HG03060 (cell line): Measurements from ENCODE around the gene CLEC3B.
"Not testable (repeated sequence)": the region's sequence is repeated elsewhere in the genome, so short reads cannot be mapped to it uniquely, and the experiment has no call there.

ENCODE experiments used
- ATAC-seq: cut with Tn5 transposase; IDR thresholded peaks from one replicate; pipeline ENCODE4 v1.9.1; 2021; ENCODE audit warnings: low read depth, moderate number of reproducible peaks; ENCODE audit not compliant: unreplicated experiment

Gene CLEC3B, protein sequence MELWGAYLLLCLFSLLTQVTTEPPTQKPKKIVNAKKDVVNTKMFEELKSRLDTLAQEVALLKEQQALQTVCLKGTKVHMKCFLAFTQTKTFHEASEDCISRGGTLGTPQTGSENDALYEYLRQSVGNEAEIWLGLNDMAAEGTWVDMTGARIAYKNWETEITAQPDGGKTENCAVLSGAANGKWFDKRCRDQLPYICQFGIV

DNA sequence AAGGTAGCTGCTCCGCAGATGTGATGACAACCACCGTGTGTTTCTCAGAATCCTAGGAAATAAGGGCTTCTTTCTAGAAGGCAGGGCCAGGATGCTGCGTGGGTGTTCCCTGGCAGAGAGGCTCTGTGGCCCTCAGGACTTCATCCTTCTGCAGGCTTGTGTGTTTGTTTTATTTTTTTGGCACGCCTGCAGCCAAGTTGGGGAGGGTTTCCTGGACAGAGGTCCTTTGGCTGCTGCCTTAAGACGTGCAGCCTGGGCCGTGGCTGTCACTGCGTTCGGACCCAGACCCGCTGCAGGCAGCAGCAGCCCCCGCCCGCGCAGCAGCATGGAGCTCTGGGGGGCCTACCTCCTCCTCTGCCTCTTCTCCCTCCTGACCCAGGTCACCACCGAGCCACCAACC lies at the start of gene CLEC3B:
Gene CLEC3B (plus strand): TSS at position 266 of the 400 bp plus-strand sequence. CDS start 60 bp downstream, at position 326.
- no peak for ATAC-seq

DNA sequence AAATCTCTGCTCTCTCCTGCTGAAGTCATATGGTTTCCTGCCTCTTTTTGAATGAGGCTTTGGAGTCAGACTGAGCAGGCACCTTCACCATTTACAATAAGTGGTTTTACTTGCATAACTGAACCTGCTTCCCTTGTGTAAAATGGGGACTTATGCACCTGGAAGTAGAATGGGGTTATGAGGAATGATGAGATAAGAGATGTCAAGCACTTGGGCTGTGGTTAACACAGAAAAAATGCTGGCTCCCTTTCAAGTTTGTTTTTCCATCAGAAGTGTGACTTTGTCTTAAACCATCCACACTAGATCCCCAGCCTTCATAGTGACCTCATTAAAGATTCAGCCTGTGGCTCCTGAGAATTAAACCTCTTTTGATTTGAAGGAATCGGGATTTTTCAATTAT lies 44.9 kb upstream of the CLEC3B start:
- ATAC-seq: no peak

DNA sequence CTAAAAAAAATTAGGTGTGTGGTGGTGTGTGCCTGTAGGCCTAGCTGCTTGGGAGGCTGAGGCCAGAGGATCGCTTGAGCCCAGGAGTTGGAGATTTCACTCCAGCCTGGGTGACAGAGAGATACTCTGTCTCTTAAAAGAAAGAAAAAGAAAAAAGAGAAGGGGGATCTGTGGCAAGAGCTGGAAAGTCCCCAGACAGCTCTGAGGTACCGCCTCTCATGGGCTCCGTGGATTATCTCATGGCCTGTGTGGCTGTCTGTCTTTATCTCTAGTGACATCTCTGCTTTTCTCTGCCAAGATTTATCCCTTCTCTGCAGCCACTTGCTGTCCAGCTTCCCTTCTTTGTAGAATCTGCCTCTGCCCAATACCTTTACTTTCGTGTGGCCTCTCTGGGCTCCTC lies 44.4 kb upstream of the CLEC3B start:
- ATAC-seq: no peak

DNA sequence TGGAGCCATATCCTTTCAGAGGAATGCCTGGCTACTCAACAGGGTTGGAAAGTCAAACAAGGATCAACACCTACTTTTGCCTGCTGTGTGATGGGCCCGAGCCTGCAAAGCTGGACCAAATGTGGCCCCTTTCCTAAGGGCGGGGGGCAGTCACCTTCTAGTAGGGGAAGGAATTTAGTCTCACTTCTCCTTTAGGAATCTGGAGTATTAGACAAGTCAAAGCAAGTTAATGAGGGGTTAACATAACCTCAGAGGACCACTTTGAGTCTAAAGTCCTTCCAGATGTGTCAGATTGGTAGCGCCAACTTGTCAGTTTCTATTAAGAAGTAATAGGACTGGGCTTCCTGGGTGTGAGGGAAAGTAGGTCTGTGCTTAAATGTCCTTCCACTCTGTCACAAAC lies 43.3 kb upstream of the CLEC3B start:
- ATAC-seq: no peak

DNA sequence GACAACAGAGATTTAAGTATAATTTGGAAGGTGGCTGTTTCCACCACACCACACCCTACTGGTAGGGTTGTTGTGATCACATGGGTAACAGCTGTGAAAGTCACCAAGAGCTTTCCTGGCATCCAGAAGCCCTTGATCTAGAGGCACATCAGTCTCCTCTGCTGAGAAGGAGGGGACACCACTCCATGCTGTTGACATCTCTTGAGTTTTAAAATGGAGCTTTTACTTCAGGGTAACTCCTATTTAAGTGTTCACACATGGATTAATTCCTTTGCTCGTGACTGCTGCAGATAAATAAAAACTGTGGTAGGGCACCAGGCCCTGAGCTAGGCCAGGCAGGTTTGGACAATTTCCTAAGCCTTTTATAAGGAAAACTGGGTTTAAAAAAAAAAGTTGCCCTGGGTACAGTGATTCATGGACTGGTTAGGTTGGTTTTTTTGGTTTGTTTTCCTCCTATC lies 42.6 kb upstream of the CLEC3B start:
- no peak for ATAC-seq

DNA sequence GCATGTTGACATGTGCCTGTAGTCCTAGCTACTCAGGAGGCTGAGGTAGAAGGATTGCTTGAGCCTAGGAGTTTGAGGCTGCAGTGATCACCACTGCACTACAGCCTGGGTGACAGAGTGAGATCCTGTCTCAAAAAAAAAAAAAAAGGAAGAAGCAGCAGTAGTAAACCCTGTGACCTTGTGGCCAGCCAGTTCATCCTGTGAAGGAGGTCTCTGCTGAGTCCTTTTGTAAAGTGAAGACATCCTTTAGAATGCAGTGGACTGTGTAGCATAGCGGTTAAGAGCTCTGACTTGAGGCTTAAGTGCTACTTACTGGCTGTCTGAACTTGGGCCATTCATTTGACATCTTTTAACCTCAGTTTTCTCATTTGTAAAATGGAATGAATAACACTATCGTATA lies 41.8 kb upstream of the CLEC3B start:
- ATAC-seq: no peak

DNA sequence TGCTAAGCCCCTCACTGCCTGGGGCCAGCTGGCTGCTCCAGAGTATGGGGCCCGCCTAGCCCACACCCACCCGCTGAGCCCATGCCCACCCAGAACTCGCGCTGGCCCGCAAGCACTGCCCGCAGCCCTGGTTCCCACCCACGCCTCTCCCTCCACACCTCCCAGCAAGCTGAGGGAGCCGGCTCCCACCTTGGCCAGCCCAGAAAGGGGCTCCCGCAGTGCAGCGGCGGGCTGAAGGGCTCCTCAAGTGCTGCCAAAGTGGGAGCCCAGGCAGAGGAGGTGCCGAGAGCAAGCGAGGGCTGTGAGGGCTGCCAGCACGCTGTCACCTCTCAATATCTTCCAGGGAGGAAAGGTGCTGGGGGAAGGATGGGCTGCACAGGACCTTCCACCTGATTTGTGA lies 39.8 kb upstream of the CLEC3B start:
- not testable (repeated sequence) for ATAC-seq

DNA sequence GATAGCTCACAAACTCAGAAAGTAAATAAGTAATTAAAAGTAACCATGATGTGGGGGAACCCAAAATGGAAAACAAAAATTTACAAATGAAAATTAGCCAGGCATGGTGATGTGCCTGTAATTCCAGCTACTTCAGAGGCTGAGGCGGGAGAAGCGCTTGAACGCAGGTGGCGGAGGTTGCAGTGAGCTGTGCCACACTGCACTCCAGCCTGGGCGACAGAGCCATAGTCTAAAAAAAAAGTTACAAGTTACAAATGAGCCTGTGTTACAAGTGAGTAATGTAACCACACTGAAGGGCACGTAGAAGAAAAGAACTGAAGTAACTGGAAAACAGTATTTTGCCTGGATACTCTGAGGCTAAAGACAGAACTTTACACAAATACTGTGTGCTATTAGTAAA lies 38.8 kb upstream of the CLEC3B start:
- no peak for ATAC-seq

DNA sequence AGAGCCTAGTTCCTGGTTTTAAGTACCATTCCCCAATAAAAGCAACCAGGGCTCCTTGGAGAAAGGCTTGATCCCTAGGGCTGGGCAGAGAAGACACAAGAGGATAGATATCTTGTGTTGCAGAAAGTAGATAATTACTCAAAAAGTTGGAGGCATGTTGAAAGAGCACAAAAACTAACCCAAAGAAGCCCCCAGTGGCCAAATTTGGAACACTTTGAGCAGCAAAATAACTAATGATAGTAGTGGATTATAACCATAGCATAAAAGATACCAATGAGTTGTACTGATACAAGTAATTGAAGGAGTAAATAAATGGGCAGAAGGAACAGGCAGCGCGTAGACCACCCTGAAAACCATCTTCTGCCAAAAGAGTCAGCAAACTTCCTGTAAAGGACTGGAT lies 38.0 kb upstream of the CLEC3B start:
- ATAC-seq: no peak

DNA sequence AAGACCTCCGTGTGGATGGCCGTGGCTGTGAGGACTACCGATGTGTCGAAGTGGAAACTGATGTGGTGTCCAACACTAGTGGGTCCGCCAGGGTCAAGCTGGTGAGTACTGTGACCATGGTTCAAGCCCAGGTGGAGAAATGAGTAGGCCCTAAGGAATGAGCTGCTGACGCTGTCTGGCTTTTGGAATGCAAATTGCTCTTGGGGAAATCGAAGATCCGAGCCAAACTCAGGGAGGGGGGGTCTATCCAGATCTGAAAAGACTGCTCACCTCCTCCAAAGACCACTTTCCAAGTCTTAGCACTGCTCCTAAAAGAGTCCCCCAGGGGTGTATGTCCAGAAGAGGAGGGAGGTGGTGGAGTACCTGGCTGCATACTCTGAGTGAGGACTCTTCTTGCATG lies 37.0 kb upstream of the CLEC3B start:
- ATAC-seq: no peak

DNA sequence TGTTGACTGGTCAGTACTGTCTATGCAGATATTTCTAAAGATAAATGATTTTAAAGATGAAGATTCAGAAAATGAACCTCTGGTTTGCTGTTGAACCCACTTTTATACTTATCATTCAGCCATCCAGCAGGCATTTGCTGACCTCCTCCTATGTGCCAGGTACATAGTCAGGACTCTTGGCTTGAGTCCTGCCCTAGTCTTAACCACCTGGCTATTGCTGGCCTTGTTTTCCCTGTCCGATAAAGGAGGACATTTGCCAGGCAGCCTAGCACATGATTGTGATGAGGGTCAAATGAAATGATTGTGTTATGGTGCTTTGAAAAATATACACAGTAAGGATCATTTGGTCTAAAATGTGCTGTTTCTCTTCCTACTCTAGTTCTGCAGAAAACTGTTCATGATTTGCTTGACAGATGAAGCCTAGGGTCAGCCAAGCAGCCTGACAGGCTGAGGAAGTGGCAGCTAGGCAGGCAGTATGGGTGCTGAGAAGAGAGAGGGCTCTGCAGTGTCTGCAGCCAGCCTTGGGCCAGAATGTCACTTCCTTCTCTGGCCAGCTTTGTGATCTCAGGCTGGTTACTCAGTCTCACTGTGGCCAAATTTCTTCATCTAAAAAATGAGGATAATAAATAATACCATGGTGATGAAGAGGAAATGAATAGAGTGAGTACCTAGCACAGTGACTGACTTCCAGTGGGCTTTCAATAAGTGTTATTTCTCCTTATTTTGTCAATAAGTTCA lies 36.3 kb upstream of the CLEC3B start:
- ATAC-seq: no peak

DNA sequence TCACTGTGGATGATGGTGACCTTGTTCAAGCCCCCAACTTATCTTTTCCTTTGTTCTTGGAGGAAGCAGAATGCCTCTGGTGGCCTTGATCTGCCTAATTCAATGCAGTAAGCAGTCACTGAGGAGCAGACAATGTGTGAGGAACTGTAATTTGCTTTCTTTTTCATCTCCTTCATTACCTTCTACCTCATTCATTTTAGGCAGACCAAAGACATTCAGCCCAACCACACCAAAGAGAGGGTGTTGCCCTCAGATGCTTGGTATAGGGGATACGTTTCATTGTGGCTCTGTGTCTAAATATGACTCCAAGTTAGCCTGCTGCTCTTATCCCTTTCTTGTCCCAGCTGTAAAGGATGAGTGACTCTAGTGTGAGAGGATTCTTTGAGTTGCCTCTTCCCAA lies 34.8 kb upstream of the CLEC3B start:
- ATAC-seq: no peak

DNA sequence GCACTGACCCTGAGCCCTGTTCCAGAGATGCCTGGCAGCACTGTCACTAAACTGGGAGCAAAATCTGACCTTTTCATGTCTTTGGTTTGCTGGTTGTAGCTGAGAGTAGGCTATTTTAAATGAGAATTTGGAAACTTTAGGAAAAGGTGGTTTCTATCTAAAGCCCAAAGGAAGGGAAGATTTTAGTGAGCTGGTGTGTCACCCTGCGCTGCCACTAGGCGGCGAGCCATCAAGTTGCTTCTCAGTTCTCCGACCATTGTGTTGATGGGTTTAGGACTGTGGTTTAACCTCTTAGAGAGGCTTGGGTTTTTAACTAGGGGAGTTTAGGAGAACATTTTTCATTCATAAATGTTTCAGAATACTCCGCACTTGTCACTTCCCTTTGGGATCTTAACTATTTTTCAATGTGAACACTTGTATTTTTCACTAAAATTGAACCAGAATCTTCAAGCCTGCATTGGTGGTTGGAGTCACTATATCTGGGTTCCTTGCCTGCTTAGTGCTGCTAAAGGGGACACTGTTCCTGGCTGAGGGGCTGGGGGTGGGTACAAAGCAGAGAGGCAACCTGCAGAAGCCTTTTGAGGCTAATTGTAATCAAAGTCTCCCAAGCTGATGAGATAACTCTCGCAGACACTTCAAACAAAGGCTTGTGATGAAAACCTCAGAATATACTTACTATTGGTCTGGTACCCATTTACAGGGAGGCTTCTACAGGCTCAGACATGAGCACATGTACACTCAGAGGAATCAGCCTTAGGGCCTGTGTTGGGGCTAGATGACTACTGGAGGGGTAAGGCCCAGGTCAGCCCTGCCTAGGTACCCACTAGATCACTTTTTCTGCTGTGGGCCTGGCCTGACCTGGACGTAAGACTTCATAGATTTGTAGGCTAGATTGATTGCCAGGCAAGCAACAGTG lies 33.3 kb upstream of the CLEC3B start:
- no peak for ATAC-seq

DNA sequence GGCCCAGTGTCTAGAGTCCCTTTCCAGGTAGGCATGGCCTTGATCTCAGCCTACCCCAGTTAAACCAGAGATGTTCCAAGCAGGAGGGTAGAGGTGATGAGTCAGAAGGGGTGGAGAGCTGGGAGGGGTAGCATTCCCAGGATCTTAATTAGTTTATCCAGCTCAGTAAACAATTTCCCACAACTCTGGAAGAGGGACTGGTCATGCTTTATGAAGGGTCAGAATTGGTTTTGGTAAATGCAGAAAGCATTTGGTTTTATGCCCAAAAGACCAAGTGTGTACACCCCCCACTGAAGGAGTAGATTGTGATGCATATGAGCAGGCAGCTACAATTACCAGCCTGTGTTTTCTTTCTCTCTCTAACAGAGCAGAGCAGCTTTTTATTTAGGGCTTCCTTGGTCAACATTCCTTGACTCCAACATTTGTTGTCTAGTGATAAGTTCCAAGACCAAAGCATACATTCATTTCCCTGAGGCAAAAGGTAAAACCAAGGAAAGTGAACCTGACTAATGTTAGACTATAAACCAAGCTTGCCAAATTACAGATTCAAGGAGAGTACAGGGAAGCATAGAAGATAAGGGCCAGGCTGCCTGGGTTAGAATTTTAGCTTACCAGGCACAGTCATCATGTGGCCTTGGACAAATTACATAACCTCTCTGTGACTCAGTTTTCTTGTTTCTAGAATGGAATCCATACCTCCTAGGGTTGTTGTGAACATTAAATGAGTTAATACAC lies 32.5 kb upstream of the CLEC3B start:
- no peak for ATAC-seq

DNA sequence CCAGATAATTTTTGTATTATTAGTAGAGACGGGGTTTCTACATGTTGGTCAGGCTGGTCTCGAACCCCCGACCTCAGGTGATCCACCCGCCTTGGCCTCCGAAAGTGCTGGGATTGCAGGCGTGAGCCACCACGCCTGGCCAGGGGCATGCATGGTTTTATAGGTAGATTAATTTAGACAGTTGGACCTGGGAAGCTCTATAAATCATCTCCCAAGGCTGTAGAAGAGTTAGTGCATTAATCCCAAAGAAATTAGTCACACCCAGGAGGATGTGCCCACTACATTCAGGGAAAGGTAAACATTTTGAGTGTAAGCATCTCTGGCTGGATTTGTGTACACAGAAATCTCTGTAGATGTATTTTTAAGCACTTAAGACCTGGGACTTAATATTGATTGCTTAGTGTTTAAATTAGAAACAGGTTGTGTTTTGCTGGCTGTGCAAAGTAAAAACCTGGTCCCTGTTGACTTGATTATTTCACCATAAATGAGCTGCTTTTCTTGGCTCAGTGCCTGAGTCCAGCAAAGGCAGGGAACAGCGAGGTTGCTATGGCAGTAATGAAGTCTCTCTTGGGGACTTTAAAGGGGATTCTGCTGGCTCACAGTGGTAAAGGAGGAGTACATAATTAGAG lies 30.8 kb upstream of the CLEC3B start:
- ATAC-seq: no peak

DNA sequence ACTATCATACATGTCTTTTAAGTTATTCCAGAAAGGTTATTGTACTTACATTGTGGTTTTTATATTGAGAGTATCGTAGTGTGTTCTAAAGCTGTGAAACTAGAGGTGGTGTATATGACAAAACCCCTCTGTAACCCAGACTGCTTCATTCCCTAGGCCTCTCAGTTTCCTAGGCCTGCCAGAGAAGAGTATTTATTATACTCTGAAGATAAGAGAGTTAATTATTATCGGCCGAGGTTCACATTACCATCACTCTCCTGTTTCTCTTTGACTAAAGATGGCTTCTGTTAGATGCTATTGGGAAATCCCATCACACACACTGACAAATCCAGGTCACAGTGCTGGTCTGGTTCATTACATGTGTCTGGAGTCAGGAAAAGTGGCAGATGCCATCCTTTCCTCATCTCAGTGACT lies 29.5 kb upstream of the CLEC3B start:
- no peak for ATAC-seq

DNA sequence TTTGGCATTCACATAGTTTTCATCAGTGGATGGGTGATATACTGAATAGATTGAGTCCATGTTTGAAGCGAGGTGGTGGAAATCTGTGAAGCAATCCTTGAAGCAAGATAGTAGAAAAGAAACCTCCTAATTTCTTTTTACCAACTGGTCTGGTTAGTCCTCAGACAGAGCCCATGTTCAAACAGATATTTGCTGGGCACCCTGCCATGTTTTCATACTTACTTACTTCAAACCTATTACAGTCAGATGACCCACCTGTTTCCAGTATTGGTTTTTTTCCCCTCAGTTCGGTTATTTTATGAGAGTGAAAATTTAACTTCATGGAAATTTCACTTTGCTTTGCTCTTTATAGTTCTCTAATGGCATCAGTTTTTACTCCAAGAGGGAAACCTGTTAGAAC lies 26.3 kb upstream of the CLEC3B start:
- no peak for ATAC-seq

DNA sequence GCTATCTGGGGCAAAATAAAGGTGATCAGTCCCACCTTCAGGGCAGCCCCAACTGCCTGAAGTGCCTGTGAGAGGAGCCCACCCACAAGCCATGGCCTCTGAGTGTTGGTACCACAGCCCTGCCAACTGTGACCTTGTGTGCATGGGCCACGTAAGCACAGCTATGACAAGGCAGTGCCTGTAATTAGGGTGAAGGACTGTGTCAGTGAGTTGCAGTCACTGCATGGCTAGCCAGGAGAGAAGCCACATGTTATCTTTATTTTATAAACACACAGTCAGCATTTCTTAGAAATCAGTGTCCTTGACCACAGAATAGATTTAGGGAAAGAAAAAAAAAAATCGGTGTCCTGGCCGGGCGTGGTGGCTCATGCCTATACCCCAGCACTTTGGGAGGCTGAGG lies 25.3 kb upstream of the CLEC3B start:
- no peak for ATAC-seq

DNA sequence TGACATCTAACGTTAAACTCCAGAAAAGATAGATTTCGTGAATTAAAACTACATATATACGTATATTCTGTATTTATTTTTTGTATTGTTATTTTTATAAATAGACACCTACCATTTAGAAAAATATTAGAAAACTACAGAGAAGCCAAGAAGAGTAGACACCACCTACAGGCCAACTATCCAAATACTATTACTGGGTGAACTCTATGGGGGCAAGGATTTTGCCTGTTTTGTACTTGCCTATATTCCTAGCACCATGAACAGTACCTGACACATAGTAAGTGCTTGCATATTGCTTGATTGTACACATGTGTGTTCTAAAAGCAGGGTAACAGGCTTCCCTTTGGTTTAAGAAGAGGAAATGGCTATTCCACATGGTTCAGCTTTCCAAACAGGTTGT lies 24.4 kb upstream of the CLEC3B start:
- ATAC-seq: no peak

DNA sequence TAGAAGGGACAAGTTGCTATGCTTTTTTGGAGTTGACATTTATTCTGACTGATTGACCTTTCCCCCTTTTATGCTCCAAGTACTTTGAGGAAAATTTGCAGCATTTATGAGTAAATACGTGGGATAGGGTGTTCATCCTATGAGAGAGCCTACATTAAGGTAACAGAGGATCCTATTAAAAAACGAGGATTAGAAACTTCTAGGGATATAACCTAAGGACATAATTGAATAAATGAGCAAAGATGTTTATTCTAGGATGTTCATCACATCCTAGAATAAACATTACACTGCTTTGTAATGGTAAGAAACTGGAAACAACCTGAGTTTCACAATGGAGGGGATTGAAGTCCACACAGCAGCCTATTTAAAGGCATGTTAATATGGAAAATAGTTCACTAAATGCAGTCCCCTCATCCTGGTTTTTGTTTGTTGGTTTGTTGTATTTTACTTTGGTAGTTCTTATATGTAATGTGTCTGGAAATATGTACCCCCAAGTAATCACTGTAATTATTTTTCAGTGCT lies 23.9 kb upstream of the CLEC3B start:
- no peak for ATAC-seq
